Right renal cortex interstitium (tissue), 3 donors: ENCODE results near the gene CADM1. TPM values are rescaled to one million over a fixed set of nuclear protein-coding genes. Genes with fewer than 3 reads are reported as not detected.

ENCODE experiments used
- DNase-seq, 3 donors: peaks; one replicate each; pipeline ENCODE4 v3.0.0-alpha.2; 2013; ENCODE audit warnings: low read depth in 3 of 3, low spot score in 2 of 3
- polyA plus RNA-seq, 3 donors: library from polyadenylated mRNA; unstranded; fragments of 120-200 nt; gene quantifications; one replicate each; pipeline ENCODE4 v1.2.1, GENCODE V29; 2013; ENCODE audit not compliant: insufficient read length in 3 of 3

The CADM1 gene
- polyA plus RNA-seq, 3 donors: 128 to 154 (median 144) TPM

- no peak for DNase-seq
These were observed 283.8 kb downstream of the CADM1 start for GRCh38 chr11:115220423-115220822.

- no peak for DNase-seq
These were observed 284.8 kb downstream of the CADM1 start for GRCh38 chr11:115219376-115219775.

DNA sequence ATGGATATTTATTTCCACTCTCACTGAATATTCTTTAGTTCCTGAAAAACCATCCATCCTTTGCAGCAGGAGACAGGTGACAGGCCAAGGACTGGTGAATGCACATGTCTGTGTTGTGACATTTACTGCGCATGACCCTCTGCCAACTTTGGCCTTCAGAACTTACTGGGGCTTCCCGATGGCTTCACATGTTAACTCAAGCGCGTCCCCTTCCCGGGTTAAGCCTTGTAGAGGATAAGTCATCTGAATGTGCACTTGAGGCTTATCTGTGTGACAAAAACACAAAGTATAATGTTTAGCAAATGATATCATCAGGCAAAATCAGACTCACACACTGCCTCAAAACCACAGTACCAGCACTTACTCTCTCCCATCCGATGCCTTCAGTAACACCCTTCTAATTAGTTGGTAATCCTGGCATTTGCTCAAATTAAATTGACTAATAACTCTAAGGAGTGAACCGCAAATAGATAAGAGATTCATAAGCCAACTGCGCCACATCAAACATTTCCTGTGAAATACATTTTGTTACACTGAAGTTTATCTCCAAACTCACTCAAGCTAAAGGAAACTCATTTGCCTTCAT is 286.4 kb downstream of the CADM1 start:
- no peak for DNase-seq

DNA sequence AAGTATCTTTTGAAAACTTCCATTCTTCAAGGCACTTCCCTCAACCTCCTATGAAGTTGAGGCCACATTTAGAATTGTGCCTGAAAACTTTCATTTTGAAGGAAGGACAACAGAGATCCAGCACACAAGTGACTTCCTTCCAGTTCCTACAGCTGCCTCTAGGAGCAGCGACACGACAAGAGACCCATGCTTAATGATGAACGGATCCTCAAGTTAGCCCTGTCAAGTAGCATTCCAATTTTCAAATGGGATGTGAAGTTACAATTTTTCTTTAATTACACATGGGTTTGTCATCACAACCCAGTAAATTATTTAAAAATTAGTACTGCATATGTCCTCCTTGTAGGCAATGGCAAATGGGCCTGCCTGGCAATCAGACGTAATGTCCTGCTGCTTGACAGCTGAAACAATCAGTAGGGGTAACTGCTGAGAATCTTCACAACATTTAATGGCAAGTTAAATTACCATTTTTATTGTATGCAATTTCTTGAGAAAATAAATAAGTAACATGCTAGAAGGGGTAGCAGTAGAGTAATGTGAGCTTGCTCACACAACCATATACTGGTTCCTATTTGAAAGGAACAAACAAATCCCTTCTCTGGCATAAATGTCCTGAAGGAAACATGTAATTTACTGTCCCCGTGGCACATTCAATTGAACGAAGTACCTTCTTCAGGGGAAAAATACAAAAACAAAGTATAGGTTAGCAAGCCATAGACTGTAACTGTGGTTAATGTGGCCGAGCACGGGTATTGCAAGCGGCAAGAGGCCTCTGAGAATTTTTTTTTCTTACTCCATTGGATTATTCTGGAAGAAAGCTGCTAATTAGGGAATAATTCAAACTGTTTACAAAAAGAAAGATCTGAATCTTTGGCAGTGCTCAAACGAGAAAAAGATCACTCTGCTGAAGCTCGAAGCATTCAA is 288.3 kb downstream of the CADM1 start:
- no peak for DNase-seq

DNA sequence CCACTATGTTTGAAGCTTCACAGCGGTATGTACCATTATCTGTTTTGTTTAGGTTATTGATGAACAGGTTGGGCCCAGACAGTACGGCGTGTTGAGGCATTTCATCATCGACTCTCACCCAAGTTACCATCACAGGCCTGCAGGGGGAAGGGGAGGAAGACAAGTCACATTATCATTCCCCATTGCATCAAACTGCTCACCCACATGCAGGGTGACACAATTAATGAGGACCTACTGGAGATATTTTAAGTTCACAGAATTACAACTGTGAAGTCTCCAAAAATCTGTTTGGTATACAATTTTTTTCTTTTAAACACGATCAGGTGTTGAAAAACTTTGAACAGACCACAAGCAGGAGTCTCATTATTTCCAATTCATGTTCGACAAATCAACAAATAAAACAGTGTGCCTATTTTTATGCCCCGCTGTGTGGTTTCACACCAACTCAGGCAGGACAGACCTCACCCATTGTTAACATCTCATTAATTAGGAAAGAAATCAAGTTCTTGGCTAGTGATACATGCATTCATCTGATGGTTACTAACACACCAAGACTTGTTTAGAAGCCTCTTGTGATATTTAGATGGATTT is 289.5 kb downstream of the CADM1 start:
- DNase-seq: no peak

- no peak for DNase-seq
These were observed 291.2 kb downstream of the CADM1 start for GRCh38 chr11:115213007-115213406.

DNA sequence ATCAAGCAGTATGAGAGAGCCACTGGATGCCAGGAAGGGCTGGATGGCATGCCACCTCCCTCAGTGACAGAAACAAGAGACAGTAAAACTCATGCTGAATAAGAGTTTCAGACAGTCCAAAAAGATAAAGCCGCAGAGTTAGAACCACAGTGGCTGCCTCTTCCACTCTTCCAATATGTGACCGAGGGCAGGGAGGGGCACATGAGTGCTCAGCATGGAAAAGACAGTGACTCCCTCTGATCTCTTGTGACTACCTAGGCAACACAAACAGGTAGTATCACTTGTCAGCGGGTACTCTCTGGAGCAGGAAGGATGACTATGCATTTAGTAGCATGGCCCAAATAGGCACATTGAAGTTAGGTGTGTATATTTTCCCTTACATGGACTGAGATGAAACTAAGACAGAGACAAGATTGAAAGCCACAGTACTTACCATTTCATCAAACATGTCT is 295.4 kb downstream of the CADM1 start:
- DNase-seq: no peak

DNA sequence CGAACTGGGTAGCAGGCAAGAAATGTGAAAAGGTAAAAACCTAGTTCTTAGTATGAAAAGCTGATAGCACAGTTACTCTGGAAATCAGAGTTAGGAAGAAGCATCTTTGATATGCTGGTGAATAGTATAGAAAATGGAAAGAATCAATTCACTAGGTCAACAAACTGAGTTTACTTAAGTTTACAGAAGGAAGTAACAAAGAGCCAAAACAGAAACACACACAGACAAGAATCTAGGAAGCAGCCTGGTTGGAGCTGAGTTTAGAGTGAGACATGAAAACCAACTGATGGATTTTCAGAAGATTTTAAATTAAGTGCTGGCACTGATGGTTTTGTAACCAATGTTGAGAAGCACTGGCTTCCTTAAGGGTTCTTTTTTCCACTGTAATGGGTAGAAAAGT is 296.3 kb downstream of the CADM1 start:
- DNase-seq: no peak

DNA sequence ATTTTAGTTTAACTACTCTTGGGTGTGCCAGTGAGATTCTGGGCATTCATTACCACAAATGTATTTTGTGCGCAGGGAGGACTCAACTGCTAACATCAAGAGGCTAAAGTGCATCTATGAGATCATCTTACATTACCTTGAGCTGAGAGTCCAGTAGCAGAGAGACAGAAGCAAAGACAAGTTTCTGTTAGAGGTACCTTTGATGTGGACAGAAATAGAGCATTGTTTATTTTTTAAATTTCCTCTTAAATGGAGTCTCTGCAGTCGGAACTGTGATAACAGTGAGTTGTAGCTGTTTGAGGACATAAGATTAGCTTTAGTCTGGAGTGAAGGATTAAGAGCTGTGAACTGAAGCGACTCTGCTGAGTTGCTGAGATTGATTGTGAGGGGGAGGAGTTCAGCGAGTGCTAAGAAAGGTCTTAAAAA is 297.0 kb downstream of the CADM1 start:
- DNase-seq: no peak

DNA sequence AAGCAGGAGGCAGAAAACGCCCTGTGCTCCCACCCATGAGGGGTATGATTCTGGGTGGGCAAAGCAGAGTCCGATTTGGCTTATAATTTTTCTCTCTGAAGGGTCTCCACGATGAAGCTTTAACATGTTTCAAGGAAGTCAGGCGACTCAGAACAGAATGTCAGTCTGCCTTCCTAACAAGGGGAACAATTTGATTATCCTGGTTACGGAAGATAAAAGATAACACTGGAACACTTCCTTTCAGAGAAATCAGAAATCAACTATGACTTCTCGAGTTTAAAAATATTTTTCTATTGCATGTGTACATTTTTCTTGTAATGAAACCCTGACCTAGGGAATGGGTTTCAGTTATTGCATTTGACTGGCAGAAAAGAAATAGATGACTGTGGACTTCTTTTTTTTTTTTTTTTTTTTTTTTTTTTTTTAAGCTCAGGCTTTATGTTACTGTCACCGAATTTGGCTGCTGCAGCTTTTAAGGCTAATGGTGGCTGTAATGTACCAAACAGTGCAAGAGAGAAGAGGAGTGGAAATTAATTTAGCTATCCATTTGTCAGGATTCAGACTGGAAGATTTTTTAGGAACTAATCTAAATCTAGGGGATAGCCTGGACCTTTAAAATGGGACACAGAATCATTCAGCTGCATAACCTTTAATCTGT is 297.7 kb downstream of the CADM1 start:
- no peak for DNase-seq

- no peak for DNase-seq
These were observed 301.2 kb downstream of the CADM1 start for GRCh38 chr11:115202900-115203552.

GRCh38 chr11:115202074-115202473 is 302.1 kb downstream of the CADM1 start:
- no peak for DNase-seq

GRCh38 chr11:115201111-115201792 is 303.0 kb downstream of the CADM1 start:
- peak in 2 of 3 donors; percentile 41 to 71 for DNase-seq

DNA sequence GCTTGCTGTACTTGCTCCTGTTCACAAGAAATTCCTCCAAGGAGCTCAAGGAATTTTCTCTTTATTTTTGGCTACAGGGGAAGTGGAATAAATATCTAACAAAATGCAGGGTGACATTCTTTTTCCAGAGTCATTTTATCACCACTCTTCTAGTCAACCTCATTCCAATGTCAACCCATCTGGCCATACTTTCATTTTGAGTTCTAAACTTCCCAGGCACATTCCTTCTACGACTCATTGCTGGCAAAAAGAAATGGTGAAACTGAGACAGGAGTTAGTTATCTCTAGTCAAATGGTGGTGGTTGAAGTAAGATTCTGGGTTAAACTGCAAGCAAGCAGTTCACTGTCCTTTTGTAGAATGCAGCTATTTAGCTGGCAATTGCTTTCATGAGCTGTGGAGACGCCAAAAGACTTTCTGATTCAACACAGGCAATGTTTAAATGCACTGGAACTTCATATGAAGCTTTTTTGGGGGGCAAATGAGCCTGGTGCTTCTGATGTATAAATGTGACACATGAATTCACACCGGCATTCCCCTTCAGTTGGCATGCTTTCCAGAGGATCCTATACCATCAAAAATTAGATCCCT is 304.6 kb downstream of the CADM1 start:
- DNase-seq: no peak

DNA sequence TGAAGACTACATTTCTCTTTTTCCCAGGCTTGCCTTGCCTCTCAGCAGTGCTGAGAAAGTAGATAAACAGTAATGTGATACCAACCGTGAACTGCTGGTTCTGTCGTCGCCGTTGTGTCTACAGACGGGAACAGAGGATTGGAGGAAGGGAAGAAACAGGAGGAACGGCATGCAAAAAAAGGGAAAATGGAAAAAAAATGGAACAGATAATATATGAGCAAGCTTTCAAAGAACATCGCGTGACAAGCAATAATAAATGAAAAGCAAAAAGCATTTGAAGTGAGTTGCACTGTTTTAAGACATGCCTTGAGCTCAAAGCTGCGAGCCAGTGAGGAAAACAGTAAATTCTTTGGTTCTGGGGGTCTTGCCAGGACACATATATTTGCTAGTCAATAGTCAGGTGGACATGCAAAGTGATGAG is 305.9 kb downstream of the CADM1 start:
- DNase-seq: peak in 1 of 3 donors; percentile 41

DNA sequence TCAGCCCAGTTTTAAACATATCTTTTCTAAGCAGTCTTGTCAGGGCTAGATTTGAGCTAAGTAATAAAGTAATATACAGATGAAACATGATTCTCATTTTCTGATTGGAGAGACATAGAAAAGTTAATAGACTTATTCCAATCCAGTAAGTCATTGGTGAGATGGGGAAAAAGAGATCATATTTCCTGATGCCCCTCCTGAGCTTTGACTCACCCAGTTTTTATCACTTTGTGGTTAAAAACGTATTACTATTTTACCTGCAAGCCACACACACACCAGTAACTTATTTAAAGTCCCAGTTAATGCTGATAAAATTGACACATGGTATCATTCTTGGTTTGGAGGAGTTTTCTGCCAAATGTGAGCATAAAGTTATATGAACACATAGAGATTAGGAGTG is 306.8 kb downstream of the CADM1 start:
- DNase-seq: no peak

- DNase-seq: no peak
These were observed 307.2 kb downstream of the CADM1 start for GRCh38 chr11:115197031-115197430.

- DNase-seq: no peak
These were observed 309.5 kb downstream of the CADM1 start for GRCh38 chr11:115194802-115195110.

DNA sequence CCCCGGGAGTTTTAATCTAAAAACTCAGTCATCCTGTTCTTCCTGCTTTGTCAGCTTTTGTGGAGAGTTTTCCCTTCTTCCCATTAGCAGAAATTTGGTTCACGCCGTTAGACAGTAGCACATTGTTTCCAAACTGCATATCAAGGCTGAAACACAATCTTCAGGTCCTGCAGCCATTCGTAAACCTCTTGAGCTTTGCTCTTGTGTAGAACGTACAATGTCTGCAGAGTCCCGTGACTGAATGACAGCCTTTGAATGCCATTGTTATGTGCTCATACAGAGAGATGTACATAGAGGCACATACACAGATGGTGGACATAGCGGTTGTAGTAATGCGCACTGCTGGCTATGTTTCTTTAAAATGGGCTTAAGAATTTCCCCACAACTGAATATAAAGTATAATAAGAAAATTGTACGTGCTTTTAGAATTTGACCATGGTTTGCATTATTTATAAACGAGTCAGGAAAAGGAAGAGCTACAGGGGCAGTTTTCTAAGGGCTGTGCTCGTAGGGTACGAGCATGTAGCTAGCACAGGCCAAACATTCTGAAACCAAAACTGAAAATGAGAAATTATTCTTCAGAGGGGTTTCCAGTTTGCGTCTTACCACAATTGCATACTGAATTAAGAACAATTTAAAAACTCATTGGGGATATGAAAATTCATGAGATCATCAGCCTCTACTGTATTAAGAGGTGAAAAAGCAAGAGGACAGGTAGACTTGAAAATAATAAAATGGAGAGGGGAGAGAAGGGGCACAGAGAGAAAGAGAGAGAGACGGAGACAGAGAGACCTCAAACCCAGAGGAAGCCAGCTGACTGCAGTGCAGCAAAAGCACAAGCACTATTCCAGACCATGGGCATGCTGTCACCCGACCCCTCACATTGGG is 310.1 kb downstream of the CADM1 start:
- DNase-seq: no peak
